Ishikawa (cell line): ENCODE measurements around the gene MEG3.

Source experiments
- CEBPB ChIP-seq: IDR thresholded peaks from 2 replicates; pipeline ENCODE4 v1.6.1; 2012
- CREB1 ChIP-seq: IDR thresholded peaks from 2 replicates; pipeline ENCODE4 v1.6.1; 2012; ENCODE audit warnings: low read depth
- EGR1 ChIP-seq: IDR thresholded peaks from 2 replicates; pipeline ENCODE4 v1.6.1; 2012
- EP300 ChIP-seq: IDR thresholded peaks from 2 replicates; pipeline ENCODE4 v1.6.1; 2012; ENCODE audit warnings: borderline replicate concordance
- FOXM1 ChIP-seq: IDR thresholded peaks from 2 replicates; pipeline ENCODE4 v1.6.1; 2012; ENCODE audit warnings: low read depth, borderline replicate concordance
- NFIC ChIP-seq: IDR thresholded peaks from 2 replicates; pipeline ENCODE4 v1.6.1; 2012
- RAD21 ChIP-seq: IDR thresholded peaks from 2 replicates; pipeline ENCODE4 v1.6.1; 2012; ENCODE audit warnings: low read depth
- TAF1 ChIP-seq: IDR thresholded peaks from 2 replicates; pipeline ENCODE4 v1.6.1; 2012; ENCODE audit warnings: low read depth, mild to moderate bottlenecking
- TCF12 ChIP-seq: IDR thresholded peaks from 2 replicates; pipeline ENCODE4 v1.6.1; 2012; ENCODE audit warnings: low read depth
- TEAD4 ChIP-seq: IDR thresholded peaks from 2 replicates; pipeline ENCODE4 v1.6.1; 2012
- USF1 ChIP-seq: IDR thresholded peaks from 2 replicates; pipeline ENCODE4 v1.6.1; 2012
- YY1 ChIP-seq: IDR thresholded peaks from 2 replicates; pipeline ENCODE4 v1.6.1; 2012; ENCODE audit warnings: low read depth
- ZBTB7A ChIP-seq: IDR thresholded peaks from 2 replicates; pipeline ENCODE4 v1.6.1; 2012; ENCODE audit warnings: low read depth
- TF ChIP-seq, protein P1 (sequence below): IDR thresholded peaks from 2 replicates; pipeline ENCODE4 v1.6.1; 2012; ENCODE audit warnings: low read depth, mild to moderate bottlenecking
- TF ChIP-seq, protein P2 (sequence below): IDR thresholded peaks from 2 replicates; pipeline ENCODE4 v1.6.1; 2012

The MEG3 gene

GRCh38 chr14:100834082-100834793, 8.3 kb downstream of the MEG3 start:
- TF ChIP-seq EGR1 (no peak), ZBTB7A (no peak), TEAD4 (no peak), RAD21 (no peak), EP300 (no peak), CEBPB (no peak), NFIC (no peak), TAF1 (no peak), FOXM1 (no peak), CREB1 (no peak), USF1 (no peak), TCF12 (no peak)
- TF ChIP-seq, protein P1, sequence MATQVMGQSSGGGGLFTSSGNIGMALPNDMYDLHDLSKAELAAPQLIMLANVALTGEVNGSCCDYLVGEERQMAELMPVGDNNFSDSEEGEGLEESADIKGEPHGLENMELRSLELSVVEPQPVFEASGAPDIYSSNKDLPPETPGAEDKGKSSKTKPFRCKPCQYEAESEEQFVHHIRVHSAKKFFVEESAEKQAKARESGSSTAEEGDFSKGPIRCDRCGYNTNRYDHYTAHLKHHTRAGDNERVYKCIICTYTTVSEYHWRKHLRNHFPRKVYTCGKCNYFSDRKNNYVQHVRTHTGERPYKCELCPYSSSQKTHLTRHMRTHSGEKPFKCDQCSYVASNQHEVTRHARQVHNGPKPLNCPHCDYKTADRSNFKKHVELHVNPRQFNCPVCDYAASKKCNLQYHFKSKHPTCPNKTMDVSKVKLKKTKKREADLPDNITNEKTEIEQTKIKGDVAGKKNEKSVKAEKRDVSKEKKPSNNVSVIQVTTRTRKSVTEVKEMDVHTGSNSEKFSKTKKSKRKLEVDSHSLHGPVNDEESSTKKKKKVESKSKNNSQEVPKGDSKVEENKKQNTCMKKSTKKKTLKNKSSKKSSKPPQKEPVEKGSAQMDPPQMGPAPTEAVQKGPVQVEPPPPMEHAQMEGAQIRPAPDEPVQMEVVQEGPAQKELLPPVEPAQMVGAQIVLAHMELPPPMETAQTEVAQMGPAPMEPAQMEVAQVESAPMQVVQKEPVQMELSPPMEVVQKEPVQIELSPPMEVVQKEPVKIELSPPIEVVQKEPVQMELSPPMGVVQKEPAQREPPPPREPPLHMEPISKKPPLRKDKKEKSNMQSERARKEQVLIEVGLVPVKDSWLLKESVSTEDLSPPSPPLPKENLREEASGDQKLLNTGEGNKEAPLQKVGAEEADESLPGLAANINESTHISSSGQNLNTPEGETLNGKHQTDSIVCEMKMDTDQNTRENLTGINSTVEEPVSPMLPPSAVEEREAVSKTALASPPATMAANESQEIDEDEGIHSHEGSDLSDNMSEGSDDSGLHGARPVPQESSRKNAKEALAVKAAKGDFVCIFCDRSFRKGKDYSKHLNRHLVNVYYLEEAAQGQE, result no peak
- TF ChIP-seq, protein P2, sequence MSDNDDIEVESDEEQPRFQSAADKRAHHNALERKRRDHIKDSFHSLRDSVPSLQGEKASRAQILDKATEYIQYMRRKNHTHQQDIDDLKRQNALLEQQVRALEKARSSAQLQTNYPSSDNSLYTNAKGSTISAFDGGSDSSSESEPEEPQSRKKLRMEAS, result no peak

- TF ChIP-seq ZBTB7A (no peak), EP300 (no peak), USF1 (no peak), NFIC (no peak), FOXM1 (no peak), TAF1 (no peak), RAD21 (no peak), YY1 (no peak), TEAD4 (no peak), CEBPB (no peak), CREB1 (no peak), EGR1 (no peak), TCF12 (no peak)
- TF ChIP-seq, protein P1, result no peak
- TF ChIP-seq, protein P2, result no peak
Measured at GRCh38 chr14:100834794-100835547, 9.1 kb downstream of the MEG3 start.

DNA sequence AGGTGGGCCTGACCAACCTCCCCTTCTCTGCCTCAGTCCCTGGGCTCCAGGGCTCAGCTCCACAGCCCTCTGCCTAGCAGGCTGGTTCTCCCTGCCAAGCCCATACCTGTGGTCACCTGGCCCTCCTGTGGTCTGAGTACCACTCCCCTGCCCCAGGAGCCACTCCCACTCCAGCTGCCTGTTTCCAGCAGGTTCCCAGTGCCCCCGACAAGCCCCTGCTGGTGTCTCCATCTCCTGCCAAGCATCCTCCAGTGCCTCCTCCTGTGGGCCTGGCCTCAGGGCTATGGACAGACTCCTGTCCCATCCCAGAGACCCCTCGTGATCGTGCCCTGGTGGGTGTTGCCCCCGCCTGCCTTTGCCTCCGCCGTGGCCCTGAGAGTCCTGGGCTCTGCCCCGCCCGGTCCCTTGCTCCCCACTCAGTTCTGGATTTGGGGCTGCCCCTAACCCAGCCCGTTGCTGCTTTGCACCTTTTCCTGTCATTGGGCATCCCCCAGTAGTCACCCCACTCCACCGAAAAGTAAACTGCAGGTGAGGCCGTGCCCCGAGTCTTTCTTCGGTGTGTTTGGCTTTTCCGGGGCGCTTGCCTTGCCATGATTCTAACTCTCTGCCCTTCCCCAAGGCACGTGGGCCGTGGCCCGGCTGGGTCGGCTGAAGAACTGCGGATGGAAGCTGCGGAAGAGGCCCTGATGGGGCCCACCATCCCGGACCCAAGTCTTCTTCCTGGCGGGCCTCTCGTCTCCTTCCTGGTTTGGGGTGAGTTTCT, 9.8 kb downstream of the MEG3 start:
- TF ChIP-seq USF1, result no peak

DNA sequence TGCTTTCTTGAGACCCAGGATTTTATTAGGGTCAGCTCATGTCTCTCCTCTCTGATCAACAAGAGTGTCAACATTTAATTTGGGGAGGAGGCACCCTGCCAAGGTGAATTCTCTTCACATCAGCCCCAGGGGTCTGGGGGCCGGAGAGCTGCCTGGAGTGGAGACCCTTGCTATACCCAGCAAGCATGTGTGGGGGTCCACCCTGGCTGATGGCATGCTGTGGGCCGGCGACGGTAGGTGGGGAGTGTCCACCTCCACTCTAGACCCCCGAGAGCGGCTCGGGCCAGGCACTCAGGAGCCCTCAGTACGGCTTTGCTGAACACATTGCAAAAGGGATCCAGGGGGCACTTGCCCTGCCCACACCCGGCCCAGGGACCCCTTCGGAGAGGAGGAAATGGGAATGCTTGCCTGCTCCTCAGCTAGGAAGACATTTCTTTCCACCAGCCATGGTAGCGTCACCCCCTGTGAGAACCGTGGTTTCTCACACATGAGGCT, 10.4 kb downstream of the MEG3 start:
- TF ChIP-seq NFIC, result no peak
- no peak for TF ChIP-seq CREB1
- no peak for TF ChIP-seq EP300
- TF ChIP-seq TAF1, result no peak
- TF ChIP-seq RAD21, result no peak
- no peak for TF ChIP-seq TEAD4
- TF ChIP-seq YY1, result no peak
- TF ChIP-seq, protein P2, result no peak
- TF ChIP-seq, protein P1, result no peak
- no peak for TF ChIP-seq EGR1
- TF ChIP-seq USF1, result no peak
- no peak for TF ChIP-seq CEBPB
- no peak for TF ChIP-seq ZBTB7A
